GM12874 (cell line): Measurements from ENCODE around the gene SHH.

Experiments used
- CTCF ChIP-seq: IDR thresholded peaks from 2 replicates; pipeline ENCODE4 v1.5.1; 2011; ENCODE audit warnings: low read depth, mild to moderate bottlenecking, control low read depth, low read length, moderate library complexity; ENCODE audit not compliant: insufficient read depth

The SHH gene

DNA sequence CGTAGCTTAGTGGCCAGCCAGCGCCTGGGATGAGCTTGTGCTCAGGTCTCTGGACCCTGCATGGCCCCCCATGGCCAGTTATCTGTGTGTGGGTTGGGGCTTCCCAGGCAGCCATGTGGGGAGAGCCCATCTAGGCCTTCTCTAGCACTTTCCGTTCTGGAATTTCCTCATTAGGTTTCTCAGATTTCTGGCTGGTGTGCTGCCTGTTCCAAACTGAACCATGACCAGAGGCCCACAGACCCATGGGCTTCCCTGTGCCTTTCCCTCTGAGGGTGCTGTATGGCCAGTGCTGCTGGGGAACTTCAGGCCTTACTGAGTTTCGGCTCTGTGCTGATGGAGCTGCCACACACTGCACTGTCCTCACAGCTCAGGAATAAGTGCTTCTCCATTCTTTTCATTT is 50.2 kb downstream of the SHH start:
- no peak for TF ChIP-seq CTCF

DNA sequence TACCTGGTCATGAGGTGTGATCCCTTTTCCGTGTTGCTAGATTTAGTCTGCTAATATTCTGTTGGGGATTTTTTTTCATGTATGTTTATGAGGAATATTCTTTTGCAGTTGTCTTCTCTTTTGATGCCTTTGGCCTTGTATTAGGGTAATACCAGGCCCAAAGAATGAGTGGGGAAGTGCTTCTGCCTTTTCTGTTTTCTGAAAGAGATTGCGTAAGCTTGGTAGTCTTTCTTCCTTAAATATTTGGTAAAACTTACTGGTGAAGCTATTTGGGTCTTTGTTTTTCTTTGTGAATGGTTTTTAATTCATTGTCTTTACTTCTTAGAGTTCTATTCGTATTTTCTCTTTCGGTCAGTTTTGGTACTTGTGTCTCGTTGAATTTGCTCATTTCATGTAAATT is 51.1 kb downstream of the SHH start:
- TF ChIP-seq CTCF = no peak

DNA sequence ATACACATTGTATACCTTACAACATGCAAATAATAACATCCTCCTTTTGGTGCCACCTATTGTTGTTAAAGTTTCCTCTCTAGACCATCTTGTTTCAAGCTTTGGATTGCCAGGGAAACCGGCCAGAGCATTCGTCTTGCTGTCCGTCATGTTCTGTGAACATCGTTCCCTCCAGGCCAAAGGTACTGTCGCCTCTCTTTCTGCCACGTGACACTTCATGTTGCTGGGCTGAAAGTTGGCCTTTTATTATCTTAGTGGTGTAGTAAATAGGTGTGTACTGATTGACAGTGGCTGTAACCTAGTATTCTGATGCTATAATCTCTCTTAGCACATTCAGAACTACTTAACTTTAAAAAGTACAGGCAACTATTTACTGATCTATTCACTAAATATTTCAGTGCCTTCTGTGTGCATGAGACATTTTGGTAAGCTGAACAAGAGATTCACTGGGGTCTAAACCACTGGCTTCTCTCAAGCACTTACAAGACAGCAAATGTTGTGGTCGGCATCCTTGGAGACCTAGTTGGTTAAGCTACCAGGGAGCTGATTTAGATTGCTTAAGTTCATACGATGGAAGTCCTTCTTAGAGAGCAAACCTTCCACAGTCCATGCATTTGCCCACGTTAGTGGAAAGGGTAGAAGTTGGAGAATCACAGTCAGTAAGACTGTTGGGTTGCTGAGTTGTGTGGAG is 52.4 kb downstream of the SHH start:
- TF ChIP-seq CTCF = no peak

- TF ChIP-seq CTCF = no peak
These were observed 53.9 kb downstream of the SHH start for GRCh38 chr7:155758348-155758747.

- no peak for TF ChIP-seq CTCF
These were observed 55.9 kb downstream of the SHH start for GRCh38 chr7:155756322-155756721.

- no peak for TF ChIP-seq CTCF
These were observed 57.2 kb downstream of the SHH start for GRCh38 chr7:155755026-155755425.

DNA sequence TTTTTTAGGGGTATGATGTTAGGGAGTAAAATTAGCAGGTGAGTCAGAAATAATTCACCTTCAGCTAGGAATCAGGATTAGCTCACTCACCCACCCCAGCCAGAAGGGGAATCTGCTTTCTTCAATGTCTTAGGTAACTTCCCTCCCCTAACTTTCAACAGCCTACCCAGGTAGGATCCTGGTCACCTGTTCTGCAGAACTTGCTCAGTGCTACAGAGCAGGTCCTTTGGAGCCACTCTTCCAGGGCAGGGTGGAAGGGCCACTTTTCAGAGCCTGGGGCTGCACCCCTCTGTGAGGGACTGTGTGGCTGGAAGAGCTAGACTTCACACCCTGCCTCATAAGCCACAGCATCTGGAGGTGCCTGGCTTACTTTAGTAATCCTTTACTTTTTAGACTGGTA is 58.1 kb downstream of the SHH start:
- TF ChIP-seq CTCF = no peak
